ENCODE measurements around the gene CYB561. TPM values are rescaled to one million over a fixed set of nuclear protein-coding genes. Genes with fewer than 3 reads are reported as not detected.

The CYB561 gene
- total RNA-seq, 1 donor from 2014 or later, result 1.7 TPM

- Mint-ChIP-seq H3K4me1 (no peaks in the 10 kb centered on the region), H3K36me3 (ENCODE audit: low read depth) (no peaks in the 10 kb centered on the region), H3K4me3 (no peak overlapping the region), H3K27me3 (peaks cover 5% of the 10 kb centered on the region), H3K27ac (no peak overlapping the region), H3K9me3 (peaks cover 9% of the 10 kb centered on the region)
- no peak for DNase-seq
- intact Hi-C loops (cut with micrococcal nuclease), result no loop called here
Measured at GRCh38 chr17:63382826-63383225, 63.3 kb downstream of the CYB561 start.

Other genes with a start within 250 kb of the CYB561 start
- gene ACE, start 30.8 kb upstream of the CYB561 start, total RNA-seq, result 0.26 TPM in 1 of 2 replicates, not detected in the other
- not detected in 2 replicates for gene KCNH6, start 77.1 kb upstream of the CYB561 start, total RNA-seq
- gene DCAF7, start 104.2 kb upstream of the CYB561 start, total RNA-seq, result 113 and 115 TPM in 2 replicates
- 27.4 and 27.9 TPM in 2 replicates for gene TACO1, start 154.6 kb upstream of the CYB561 start, total RNA-seq
- gene MAP3K3, start 176.1 kb upstream of the CYB561 start, total RNA-seq, result 26.2 and 26.7 TPM in 2 replicates

Measured in activated CD4-positive, alpha-beta T cell treated with anti-CD3 and anti-CD28 coated beads, Interleukin-2, amount 10 ng/mL, durations not matched to agents 24 days and 14 days (primary cell).